PC-3 (cell line): ENCODE data around the gene APBA2.

Experiments
- CTCF ChIP-seq: fragments of 300-600 bp; sonication (generic); conservative IDR thresholded peaks from 2 replicates; pipeline ENCODE4 v1.5.1; 2017; ENCODE audit warnings: antibody characterized with exemption, low read depth, mild to moderate bottlenecking, low read length
- EZH2 ChIP-seq: fragments of 300-600 bp; sonication (generic); IDR thresholded peaks from one replicate; pipeline ENCODE4 v1.6.1; 2017; ENCODE audit warnings: antibody characterized with exemption, mild to moderate bottlenecking, low read length; ENCODE audit not compliant: unreplicated experiment
- EZH2phosphoT487 ChIP-seq: fragments of 300-600 bp; sonication (generic); IDR thresholded peaks from 2 replicates; pipeline ENCODE4 v1.6.1; 2018; ENCODE audit warnings: mild to moderate bottlenecking, antibody characterized with exemption, low read length, borderline replicate concordance

- no peak for TF ChIP-seq CTCF
- no peak for TF ChIP-seq EZH2
- no peak for TF ChIP-seq EZH2phosphoT487
Observed at GRCh38 chr15:29083858-29084257, 198.1 kb downstream of the APBA2 start.
